ENCODE data around the gene TAAR2.

DNA sequence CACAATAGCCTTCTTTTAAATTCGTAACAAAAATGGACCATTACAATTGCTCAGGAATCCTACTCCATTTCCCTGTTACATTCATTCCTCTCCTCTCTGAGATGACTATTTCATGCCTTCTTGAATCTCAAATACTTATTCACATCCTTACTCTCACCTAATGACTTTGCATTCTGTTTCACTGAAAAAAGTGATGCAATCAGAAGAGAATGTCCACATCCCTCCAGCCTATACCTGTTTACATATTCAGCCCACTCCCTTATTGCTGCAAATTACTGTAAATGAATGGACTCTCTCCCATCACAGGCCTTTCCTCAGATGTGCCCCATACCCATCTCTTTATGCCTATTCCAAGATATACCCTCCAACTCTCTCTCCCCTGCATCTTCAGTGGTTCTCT is 26.4 kb upstream of the TAAR2 start:
- TF ChIP-seq, protein P1, sequence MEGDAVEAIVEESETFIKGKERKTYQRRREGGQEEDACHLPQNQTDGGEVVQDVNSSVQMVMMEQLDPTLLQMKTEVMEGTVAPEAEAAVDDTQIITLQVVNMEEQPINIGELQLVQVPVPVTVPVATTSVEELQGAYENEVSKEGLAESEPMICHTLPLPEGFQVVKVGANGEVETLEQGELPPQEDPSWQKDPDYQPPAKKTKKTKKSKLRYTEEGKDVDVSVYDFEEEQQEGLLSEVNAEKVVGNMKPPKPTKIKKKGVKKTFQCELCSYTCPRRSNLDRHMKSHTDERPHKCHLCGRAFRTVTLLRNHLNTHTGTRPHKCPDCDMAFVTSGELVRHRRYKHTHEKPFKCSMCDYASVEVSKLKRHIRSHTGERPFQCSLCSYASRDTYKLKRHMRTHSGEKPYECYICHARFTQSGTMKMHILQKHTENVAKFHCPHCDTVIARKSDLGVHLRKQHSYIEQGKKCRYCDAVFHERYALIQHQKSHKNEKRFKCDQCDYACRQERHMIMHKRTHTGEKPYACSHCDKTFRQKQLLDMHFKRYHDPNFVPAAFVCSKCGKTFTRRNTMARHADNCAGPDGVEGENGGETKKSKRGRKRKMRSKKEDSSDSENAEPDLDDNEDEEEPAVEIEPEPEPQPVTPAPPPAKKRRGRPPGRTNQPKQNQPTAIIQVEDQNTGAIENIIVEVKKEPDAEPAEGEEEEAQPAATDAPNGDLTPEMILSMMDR (IDR thresholded peaks at IDR 0.05), result no peak
- TF ChIP-seq POLR2A (IDR thresholded peaks at IDR 0.05), result no peak

All from adrenal gland (tissue), 5 donors.